ENCODE data around the gene IFNA8. TPM values are rescaled to one million over a fixed set of nuclear protein-coding genes. Genes with fewer than 3 reads are reported as not detected.

IFNA8 gene
- total RNA-seq, 1 experiment from 2014 or later, result not detected

- H3K27me3 ChIP-seq (ENCODE audit: low read length), result no peaks in the 10 kb centered on the region
- DNase-seq, result peak; percentile 67
- H3K36me3 ChIP-seq (ENCODE audit: insufficient read depth, low read length), result no peaks in the 10 kb centered on the region
- H3K4me3 ChIP-seq (ENCODE audit: low read length), result no peak overlapping the region
- no peak overlapping the region for H3K4me2 ChIP-seq (ENCODE audit: low read depth, low read length, poor library complexity, severe bottlenecking)
- H3K27ac ChIP-seq (ENCODE audit: low read length), result no peak overlapping the region
- no peak overlapping the region for H2AFZ ChIP-seq (ENCODE audit: low read length)
- H3K4me1 ChIP-seq (ENCODE audit: low read length), result no peaks in the 10 kb centered on the region
- no peaks in the 10 kb centered on the region for H3K9me2 ChIP-seq (replicated peaks; ENCODE audit: insufficient read depth, low read length)
- H4K20me1 ChIP-seq (ENCODE audit: insufficient read depth, low read depth, low read length), result no peaks in the 10 kb centered on the region
- no peak overlapping the region for H3K9ac ChIP-seq (ENCODE audit: low read length)
- H3K79me2 ChIP-seq (ENCODE audit: low read length), result no peaks in the 10 kb centered on the region
- H3K9me3 ChIP-seq (ENCODE audit: low read length), result no peaks in the 10 kb centered on the region
Observed at GRCh38 chr9:21392270-21392669, 16.6 kb upstream of the IFNA8 start.

GRCh38 chr9:21395778-21396717, 12.9 kb upstream of the IFNA8 start:
- H4K20me1 ChIP-seq (ENCODE audit: insufficient read depth, low read depth, low read length), result no peaks in the 10 kb centered on the region
- no peak overlapping the region for H3K4me3 ChIP-seq (ENCODE audit: low read length)
- no peak overlapping the region for H3K9ac ChIP-seq (ENCODE audit: low read length)
- H2AFZ ChIP-seq (ENCODE audit: low read length), result no peak overlapping the region
- no peaks in the 10 kb centered on the region for H3K4me1 ChIP-seq (ENCODE audit: low read length)
- peak; percentile 53 for DNase-seq
- H3K9me2 ChIP-seq (replicated peaks; ENCODE audit: insufficient read depth, low read length), result no peaks in the 10 kb centered on the region
- H3K36me3 ChIP-seq (ENCODE audit: insufficient read depth, low read length), result no peaks in the 10 kb centered on the region
- no peaks in the 10 kb centered on the region for H3K9me3 ChIP-seq (ENCODE audit: low read length)
- H3K27me3 ChIP-seq (ENCODE audit: low read length), result no peaks in the 10 kb centered on the region
- H3K27ac ChIP-seq (ENCODE audit: low read length), result no peak overlapping the region
- no peak overlapping the region for H3K4me2 ChIP-seq (ENCODE audit: low read depth, low read length, poor library complexity, severe bottlenecking)
- H3K79me2 ChIP-seq (ENCODE audit: low read length), result no peaks in the 10 kb centered on the region

GRCh38 chr9:21398955-21399489, 9.9 kb upstream of the IFNA8 start:
- Histone ChIP-seq H3K4me3 (ENCODE audit: low read length) (no peak overlapping the region), H3K79me2 (ENCODE audit: low read length) (no peaks in the 10 kb centered on the region), H3K27me3 (ENCODE audit: low read length) (no peaks in the 10 kb centered on the region), H3K9me2 (replicated peaks; ENCODE audit: insufficient read depth, low read length) (no peaks in the 10 kb centered on the region), H2AFZ (ENCODE audit: low read length) (no peak overlapping the region), H3K9me3 (ENCODE audit: low read length) (no peaks in the 10 kb centered on the region), H3K9ac (ENCODE audit: low read length) (no peak overlapping the region), H4K20me1 (ENCODE audit: insufficient read depth, low read depth, low read length) (no peaks in the 10 kb centered on the region), H3K4me1 (ENCODE audit: low read length) (no peaks in the 10 kb centered on the region), H3K36me3 (ENCODE audit: insufficient read depth, low read length) (no peaks in the 10 kb centered on the region), H3K4me2 (ENCODE audit: low read depth, low read length, poor library complexity, severe bottlenecking) (no peak overlapping the region), H3K27ac (ENCODE audit: low read length) (no peak overlapping the region)
- no peak for DNase-seq

GRCh38 chr9:21399956-21400355, 9.0 kb upstream of the IFNA8 start:
- no peaks in the 10 kb centered on the region for H3K27me3 ChIP-seq (ENCODE audit: low read length)
- no peak overlapping the region for H3K4me2 ChIP-seq (ENCODE audit: low read depth, low read length, poor library complexity, severe bottlenecking)
- no peak overlapping the region for H3K27ac ChIP-seq (ENCODE audit: low read length)
- H3K36me3 ChIP-seq (ENCODE audit: insufficient read depth, low read length), result no peaks in the 10 kb centered on the region
- no peaks in the 10 kb centered on the region for H4K20me1 ChIP-seq (ENCODE audit: insufficient read depth, low read depth, low read length)
- no peaks in the 10 kb centered on the region for H3K9me3 ChIP-seq (ENCODE audit: low read length)
- H3K79me2 ChIP-seq (ENCODE audit: low read length), result no peaks in the 10 kb centered on the region
- no peak overlapping the region for H3K9ac ChIP-seq (ENCODE audit: low read length)
- H3K4me1 ChIP-seq (ENCODE audit: low read length), result no peaks in the 10 kb centered on the region
- H3K9me2 ChIP-seq (replicated peaks; ENCODE audit: insufficient read depth, low read length), result no peaks in the 10 kb centered on the region
- no peak overlapping the region for H2AFZ ChIP-seq (ENCODE audit: low read length)
- DNase-seq, result no peak
- no peak overlapping the region for H3K4me3 ChIP-seq (ENCODE audit: low read length)

GRCh38 chr9:21402386-21403251, 6.3 kb upstream of the IFNA8 start:
- H3K27ac ChIP-seq (ENCODE audit: low read length), result no peak overlapping the region
- no peaks in the 10 kb centered on the region for H4K20me1 ChIP-seq (ENCODE audit: insufficient read depth, low read depth, low read length)
- H3K36me3 ChIP-seq (ENCODE audit: insufficient read depth, low read length), result no peaks in the 10 kb centered on the region
- H3K4me2 ChIP-seq (ENCODE audit: low read depth, low read length, poor library complexity, severe bottlenecking), result no peak overlapping the region
- H2AFZ ChIP-seq (ENCODE audit: low read length), result no peak overlapping the region
- no peak overlapping the region for H3K4me3 ChIP-seq (ENCODE audit: low read length)
- no peaks in the 10 kb centered on the region for H3K9me2 ChIP-seq (replicated peaks; ENCODE audit: insufficient read depth, low read length)
- H3K4me1 ChIP-seq (ENCODE audit: low read length), result no peaks in the 10 kb centered on the region
- H3K9ac ChIP-seq (ENCODE audit: low read length), result no peak overlapping the region
- H3K9me3 ChIP-seq (ENCODE audit: low read length), result no peaks in the 10 kb centered on the region
- H3K27me3 ChIP-seq (ENCODE audit: low read length), result no peaks in the 10 kb centered on the region
- no peaks in the 10 kb centered on the region for H3K79me2 ChIP-seq (ENCODE audit: low read length)
- no peak for DNase-seq

GRCh38 chr9:21404146-21404545, 4.8 kb upstream of the IFNA8 start:
- DNase-seq, result no peak
- Histone ChIP-seq H3K4me1 (ENCODE audit: low read length) (no peaks in the 10 kb centered on the region), H3K9me2 (replicated peaks; ENCODE audit: insufficient read depth, low read length) (no peaks in the 10 kb centered on the region), H4K20me1 (ENCODE audit: insufficient read depth, low read depth, low read length) (no peaks in the 10 kb centered on the region), H3K9ac (ENCODE audit: low read length) (no peak overlapping the region), H3K4me2 (ENCODE audit: low read depth, low read length, poor library complexity, severe bottlenecking) (no peak overlapping the region), H3K4me3 (ENCODE audit: low read length) (no peak overlapping the region), H3K27me3 (ENCODE audit: low read length) (no peaks in the 10 kb centered on the region), H3K27ac (ENCODE audit: low read length) (no peak overlapping the region), H2AFZ (ENCODE audit: low read length) (no peak overlapping the region), H3K36me3 (ENCODE audit: insufficient read depth, low read length) (no peaks in the 10 kb centered on the region), H3K79me2 (ENCODE audit: low read length) (no peaks in the 10 kb centered on the region), H3K9me3 (ENCODE audit: low read length) (no peaks in the 10 kb centered on the region)

- H3K4me2 ChIP-seq (ENCODE audit: low read depth, low read length, poor library complexity, severe bottlenecking), result no peak overlapping the region
Observed at GRCh38 chr9:21412107-21412506, 3.2 kb downstream of the IFNA8 start.

GRCh38 chr9:21413151-21413550, 4.2 kb downstream of the IFNA8 start:
- Histone ChIP-seq H3K27ac (ENCODE audit: low read length) (no peak overlapping the region), H3K4me3 (ENCODE audit: low read length) (no peak overlapping the region), H3K4me1 (ENCODE audit: low read length) (peaks cover 11% of the 10 kb centered on the region), H3K79me2 (ENCODE audit: low read length) (no peaks in the 10 kb centered on the region), H3K9me3 (ENCODE audit: low read length) (no peaks in the 10 kb centered on the region), H3K27me3 (ENCODE audit: low read length) (no peaks in the 10 kb centered on the region), H4K20me1 (ENCODE audit: insufficient read depth, low read depth, low read length) (no peaks in the 10 kb centered on the region), H2AFZ (ENCODE audit: low read length) (no peak overlapping the region), H3K9ac (ENCODE audit: low read length) (no peak overlapping the region), H3K9me2 (replicated peaks; ENCODE audit: insufficient read depth, low read length) (no peaks in the 10 kb centered on the region), H3K36me3 (ENCODE audit: insufficient read depth, low read length) (no peaks in the 10 kb centered on the region), H3K4me2 (ENCODE audit: low read depth, low read length, poor library complexity, severe bottlenecking) (no peak overlapping the region)
- no peak for DNase-seq

More at GRCh38 chr9:21412107-21412506, 3.2 kb downstream of the IFNA8 start:
- Histone ChIP-seq H3K4me3 (ENCODE audit: low read length) (no peak overlapping the region), H3K9me2 (replicated peaks; ENCODE audit: insufficient read depth, low read length) (no peaks in the 10 kb centered on the region), H3K4me1 (ENCODE audit: low read length) (peaks cover 11% of the 10 kb centered on the region), H3K9ac (ENCODE audit: low read length) (no peak overlapping the region), H3K36me3 (ENCODE audit: insufficient read depth, low read length) (no peaks in the 10 kb centered on the region), H4K20me1 (ENCODE audit: insufficient read depth, low read depth, low read length) (no peaks in the 10 kb centered on the region), H3K27ac (ENCODE audit: low read length) (no peak overlapping the region), H3K79me2 (ENCODE audit: low read length) (no peaks in the 10 kb centered on the region), H3K27me3 (ENCODE audit: low read length) (no peaks in the 10 kb centered on the region), H2AFZ (ENCODE audit: low read length) (no peak overlapping the region), H3K9me3 (ENCODE audit: low read length) (no peaks in the 10 kb centered on the region)
- peak; percentile 83 for DNase-seq

Measured in Karpas-422 (cell line).